Umbilical cord (tissue), 2 donors: ENCODE results near the gene KIAA1671. TPM values are rescaled to one million over a fixed set of nuclear protein-coding genes. Genes with fewer than 3 reads are reported as not detected.

Experiments
- DNase-seq: peaks from one replicate; pipeline ENCODE4 v3.0.0-alpha.2; 2015; ENCODE audit warnings: low spot score
- total RNA-seq: library from RNA; depleted of rRNA; stranded (reverse); fragments of >200 nt; gene quantifications from one replicate; pipeline ENCODE4 v1.2.3, GENCODE V29; 2014; ENCODE audit warnings: low replicate concordance; ENCODE audit not compliant: insufficient read depth

KIAA1671 gene
- total RNA-seq, 1 donor from 2014 or later = 10.6 TPM

GRCh38 chr22:25143156-25144076 lies 190.9 kb downstream of the KIAA1671 start:
- peak; percentile 16 for DNase-seq

- no peak for DNase-seq
These were observed 192.0 kb downstream of the KIAA1671 start for GRCh38 chr22:25144522-25144921.

GRCh38 chr22:25146307-25146706 lies 193.8 kb downstream of the KIAA1671 start:
- DNase-seq = no peak

- DNase-seq = no peak
These were observed 194.6 kb downstream of the KIAA1671 start for GRCh38 chr22:25146906-25147641.

- no peak for DNase-seq
These were observed 195.1 kb downstream of the KIAA1671 start for GRCh38 chr22:25147642-25147928.

- peak; percentile 31 for DNase-seq
These were observed 195.7 kb downstream of the KIAA1671 start for GRCh38 chr22:25148149-25148691.

- no peak for DNase-seq
These were observed 196.5 kb downstream of the KIAA1671 start for GRCh38 chr22:25149014-25149413.

GRCh38 chr22:25153961-25154666 lies 201.6 kb downstream of the KIAA1671 start:
- DNase-seq = peak; percentile 93

- DNase-seq = no peak
These were observed 202.1 kb downstream of the KIAA1671 start for GRCh38 chr22:25154667-25154999.

- DNase-seq = no peak
These were observed 204.2 kb downstream of the KIAA1671 start for GRCh38 chr22:25156736-25157135.

- DNase-seq = no peak
These were observed 206.5 kb downstream of the KIAA1671 start for GRCh38 chr22:25159028-25159427.

- no peak for DNase-seq
These were observed 207.8 kb downstream of the KIAA1671 start for GRCh38 chr22:25160120-25160996.

GRCh38 chr22:25161017-25161915 lies 208.8 kb downstream of the KIAA1671 start:
- no peak for DNase-seq

- DNase-seq = no peak
These were observed 209.5 kb downstream of the KIAA1671 start for GRCh38 chr22:25161916-25162530.

- no peak for DNase-seq
These were observed 210.0 kb downstream of the KIAA1671 start for GRCh38 chr22:25162561-25162960.

- DNase-seq = no peak
These were observed 213.3 kb downstream of the KIAA1671 start for GRCh38 chr22:25165785-25166184.

- no peak for DNase-seq
These were observed 213.9 kb downstream of the KIAA1671 start for GRCh38 chr22:25166266-25167040.

- DNase-seq = no peak
These were observed 214.6 kb downstream of the KIAA1671 start for GRCh38 chr22:25167082-25167481.
